GM10266 (cell line): Measurements from ENCODE around the gene TAF1.
"Not testable (repeated sequence)": the region's sequence is repeated elsewhere in the genome, so short reads cannot be mapped to it uniquely, and the experiment has no call there.

Experiments
- DNase-seq: peaks from one replicate; pipeline ENCODE4 v3.0.0; 2012; ENCODE audit errors: extremely low spot score
- TF ChIP-seq, protein P1 (sequence below): IDR thresholded peaks from 2 replicates; pipeline ENCODE4 v1.5.1; 2012; ENCODE audit warnings: mild to moderate bottlenecking, low read depth; ENCODE audit not compliant: control insufficient read depth, insufficient read depth; ENCODE audit errors: missing control alignments

TAF1 gene

DNA sequence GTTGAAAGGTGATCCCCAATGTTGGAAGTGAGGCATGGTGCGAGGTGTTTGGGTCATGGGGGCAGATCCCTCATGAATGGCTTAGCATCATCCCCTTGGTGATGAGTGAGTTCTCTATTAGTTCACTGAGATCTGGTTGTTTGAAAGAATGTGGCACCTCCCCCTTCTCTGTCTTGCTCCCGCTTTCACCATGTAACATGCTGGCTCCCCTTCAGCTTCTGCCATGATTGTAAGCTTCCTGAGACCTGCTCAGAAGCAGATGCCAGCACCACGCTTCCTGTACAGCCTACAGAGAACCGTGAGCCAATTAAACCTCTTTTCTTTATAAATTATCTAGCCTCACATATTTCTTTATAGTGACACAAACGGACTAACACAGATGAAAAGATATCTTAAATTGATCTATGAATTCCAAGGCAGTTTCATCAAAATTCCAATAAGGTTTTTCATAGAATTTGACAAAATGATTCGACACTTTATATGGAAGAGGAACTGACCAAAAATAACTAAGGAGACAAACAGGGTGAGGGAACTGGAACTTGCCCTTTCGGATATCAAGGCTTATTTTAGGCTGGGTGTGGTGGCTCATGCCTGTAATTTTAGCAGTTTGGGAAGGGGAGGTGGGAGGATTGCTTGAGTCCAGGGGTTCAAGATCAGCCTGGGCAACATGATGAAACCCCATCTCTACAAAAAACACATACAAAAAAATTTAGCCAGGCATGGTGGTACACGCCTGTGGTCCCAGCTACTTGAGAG, 109.8 kb downstream of the TAF1 start:
- no peak for DNase-seq
- TF ChIP-seq, protein P1, sequence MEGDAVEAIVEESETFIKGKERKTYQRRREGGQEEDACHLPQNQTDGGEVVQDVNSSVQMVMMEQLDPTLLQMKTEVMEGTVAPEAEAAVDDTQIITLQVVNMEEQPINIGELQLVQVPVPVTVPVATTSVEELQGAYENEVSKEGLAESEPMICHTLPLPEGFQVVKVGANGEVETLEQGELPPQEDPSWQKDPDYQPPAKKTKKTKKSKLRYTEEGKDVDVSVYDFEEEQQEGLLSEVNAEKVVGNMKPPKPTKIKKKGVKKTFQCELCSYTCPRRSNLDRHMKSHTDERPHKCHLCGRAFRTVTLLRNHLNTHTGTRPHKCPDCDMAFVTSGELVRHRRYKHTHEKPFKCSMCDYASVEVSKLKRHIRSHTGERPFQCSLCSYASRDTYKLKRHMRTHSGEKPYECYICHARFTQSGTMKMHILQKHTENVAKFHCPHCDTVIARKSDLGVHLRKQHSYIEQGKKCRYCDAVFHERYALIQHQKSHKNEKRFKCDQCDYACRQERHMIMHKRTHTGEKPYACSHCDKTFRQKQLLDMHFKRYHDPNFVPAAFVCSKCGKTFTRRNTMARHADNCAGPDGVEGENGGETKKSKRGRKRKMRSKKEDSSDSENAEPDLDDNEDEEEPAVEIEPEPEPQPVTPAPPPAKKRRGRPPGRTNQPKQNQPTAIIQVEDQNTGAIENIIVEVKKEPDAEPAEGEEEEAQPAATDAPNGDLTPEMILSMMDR: no peak

DNA sequence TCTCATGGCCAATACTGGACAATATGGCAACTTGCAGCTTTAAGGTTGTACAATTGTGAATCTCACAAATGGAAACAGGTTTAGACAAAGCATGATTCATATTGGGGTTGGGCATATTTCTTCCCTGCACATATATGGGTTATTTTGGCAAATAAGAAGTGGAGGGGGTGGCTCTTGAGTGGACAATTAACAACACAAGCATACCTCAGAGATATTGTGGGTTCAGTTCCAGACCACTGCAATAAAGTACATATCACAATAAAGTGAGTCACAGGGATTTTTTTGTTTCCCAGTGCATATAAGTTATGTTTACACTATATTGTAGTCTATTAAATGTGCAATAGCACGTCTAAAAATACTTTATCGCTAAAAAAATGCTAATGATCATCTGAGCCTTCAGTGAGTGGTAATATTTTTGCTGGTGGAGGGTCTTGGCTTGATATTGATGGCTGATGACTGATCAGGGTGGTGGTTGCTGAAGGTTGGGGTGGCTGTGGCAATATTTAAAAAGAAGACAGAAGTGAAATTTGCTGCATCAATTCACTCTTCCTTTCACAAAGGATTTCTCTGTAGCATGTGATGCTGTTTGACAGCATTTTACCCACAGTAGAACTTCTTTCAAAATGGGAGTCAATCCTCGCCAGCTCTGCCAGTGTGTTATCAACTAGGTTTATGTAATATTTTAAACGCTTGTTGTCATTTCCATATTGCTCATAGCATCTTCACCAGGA, 116.2 kb downstream of the TAF1 start:
- TF ChIP-seq, protein P1: no peak
- DNase-seq: no peak

DNA sequence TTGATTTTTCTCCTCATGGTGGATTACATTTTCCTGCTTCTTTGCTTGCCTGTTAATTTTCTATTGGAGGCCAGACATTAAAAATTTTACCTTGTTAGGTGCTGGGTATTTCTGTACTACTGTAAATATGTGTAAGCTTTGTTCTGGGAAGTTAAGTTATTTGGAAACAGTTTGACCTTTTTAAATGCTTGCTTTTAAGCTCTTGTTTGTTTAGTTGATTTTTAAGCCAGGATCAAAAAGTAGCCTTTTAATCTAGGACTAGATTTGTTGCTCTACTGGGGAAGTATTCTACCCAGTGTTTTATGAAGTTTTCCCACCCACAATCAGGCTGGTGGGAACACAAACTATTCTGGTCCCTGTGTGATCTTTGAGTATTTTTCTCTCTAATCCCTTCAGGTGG, 121.7 kb downstream of the TAF1 start:
- TF ChIP-seq, protein P1: no peak
- no peak for DNase-seq

DNA sequence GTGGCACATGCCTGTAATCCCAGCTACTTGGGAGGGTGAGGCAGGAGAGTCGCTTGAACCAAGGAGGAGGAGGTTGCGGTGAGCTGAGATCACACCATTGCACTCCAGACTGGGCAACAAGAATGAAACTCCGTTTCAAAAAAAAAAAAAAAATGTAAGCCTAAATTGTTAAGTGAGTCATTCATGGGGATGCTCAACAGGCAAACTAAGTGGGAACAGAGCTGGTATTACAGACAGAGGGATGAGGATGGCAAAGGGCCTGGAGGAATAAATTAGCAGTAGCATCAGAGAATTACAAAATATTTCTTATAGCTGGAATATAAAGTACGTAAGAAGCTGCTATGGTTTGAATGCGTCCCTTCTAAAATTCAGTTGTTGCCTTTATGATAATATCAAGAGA, 123.4 kb downstream of the TAF1 start:
- TF ChIP-seq, protein P1: no peak
- no peak for DNase-seq

DNA sequence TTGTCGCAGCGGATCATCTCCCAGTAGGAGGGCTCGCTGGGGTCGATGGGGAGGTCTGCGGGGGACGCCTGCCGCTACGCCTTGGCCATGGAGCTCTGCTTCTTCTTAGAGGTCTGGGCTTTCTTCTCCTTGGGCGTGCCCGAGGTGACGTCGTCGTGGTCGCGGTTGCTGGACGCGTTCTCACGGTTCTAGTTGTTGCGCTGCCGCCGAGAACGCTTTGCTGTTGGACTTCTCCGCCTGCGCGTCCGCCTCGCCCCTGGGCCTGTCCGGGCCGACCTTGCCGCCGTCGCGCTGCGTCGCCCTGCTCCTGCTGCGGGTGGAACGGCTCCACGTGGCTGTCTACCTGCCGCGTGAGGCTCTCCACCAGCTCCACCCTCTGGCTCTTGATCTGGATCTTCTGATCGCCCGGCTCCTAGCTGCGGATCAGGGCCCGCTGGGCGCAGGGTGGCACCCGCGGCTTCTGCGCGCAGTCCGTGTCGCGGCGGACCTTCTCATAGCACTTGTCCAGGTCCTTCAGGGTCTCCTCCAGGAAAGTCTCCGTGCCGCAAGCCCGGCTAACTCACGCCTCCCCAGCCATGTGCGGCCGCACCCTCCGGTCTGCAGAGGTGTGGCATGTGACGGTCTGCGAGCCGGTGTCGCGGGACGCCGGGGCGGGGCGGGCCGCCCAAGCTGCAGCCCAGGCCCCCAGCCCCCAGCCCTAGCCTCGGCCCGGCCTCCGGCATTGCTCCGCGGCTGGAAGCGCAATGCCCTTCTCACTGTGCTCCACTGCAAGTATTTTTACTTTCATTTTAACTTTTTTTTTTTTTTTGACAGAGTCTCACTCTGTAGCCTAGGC, 126.3 kb downstream of the TAF1 start:
- TF ChIP-seq, protein P1: no peak
- peak; percentile 45 for DNase-seq

DNA sequence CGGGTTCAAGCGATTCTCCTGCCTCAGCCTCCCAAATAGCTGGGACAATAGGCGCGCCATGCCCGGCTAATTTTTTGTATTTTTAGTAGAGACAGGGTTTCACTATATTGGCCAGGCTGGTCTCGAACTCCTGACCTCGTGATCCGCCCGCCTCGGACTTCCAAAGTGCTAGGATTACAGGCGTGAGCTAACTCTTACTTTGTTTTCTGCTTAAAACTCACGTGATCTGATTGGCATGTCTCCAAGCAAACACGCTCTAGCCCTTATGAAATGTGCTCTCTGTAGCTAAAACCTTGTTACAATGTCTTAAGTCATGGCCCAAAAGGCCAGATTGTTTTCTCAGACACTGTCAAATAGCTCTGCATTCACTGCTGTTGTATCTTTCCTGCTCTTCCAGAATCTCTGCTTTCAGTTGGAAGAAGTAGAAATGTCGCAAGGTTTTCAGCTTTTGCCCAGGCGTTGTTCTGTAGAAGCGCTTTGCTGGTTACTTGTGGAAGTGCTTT, 127.0 kb downstream of the TAF1 start:
- no peak for DNase-seq
- TF ChIP-seq, protein P1: no peak

DNA sequence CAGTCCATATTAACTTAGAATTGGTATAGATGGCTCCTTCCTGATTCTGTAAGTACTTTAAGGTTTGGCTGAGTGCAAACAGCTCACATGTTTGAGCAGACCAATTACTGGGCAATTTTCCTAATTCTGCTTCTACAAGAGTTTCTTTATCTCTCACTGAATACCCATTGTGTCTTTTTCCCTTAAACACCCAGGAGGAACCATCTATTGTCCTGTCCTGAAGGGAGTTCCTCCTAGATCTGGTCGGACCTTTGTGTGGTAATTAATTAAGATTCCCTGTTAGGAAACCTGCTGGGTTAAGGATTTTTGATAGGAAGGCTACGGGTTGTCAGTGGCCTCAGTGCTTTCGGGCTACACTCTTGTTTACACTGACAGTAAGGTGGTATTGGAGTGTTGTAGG, 129.8 kb downstream of the TAF1 start:
- not testable (repeated sequence) for DNase-seq
